ENCODE results near the gene APOC4.

DNA sequence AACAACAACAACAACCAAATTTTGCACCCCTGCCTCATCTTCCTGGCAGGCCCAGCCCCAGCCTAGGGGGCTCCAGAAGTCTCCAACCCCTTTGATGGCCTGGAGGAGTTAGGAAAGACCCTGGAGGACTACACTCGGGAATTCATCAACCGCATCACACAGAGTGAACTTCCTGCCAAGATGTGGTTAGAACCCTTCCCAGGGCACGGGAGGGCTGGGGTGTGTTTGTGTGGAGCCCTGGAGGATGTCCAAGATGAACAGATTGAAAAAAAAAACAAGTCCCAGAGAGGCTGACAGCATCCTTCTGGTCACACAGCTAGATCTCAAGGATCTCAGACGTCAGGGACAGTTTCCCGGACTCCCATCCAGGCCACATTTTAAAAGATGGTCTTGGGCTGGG, 14.3 kb upstream of the APOC4 start:
- no peak for TF ChIP-seq CTCF (IDR thresholded peaks at IDR 0.05)
- TF ChIP-seq POLR2AphosphoS5 (IDR thresholded peaks at IDR 0.05; ENCODE audit: low read depth, low read length), result no peak

Measured in Panc1 (cell line).